Germinal center (tissue), 1 donor: ENCODE data around the gene MAZ.
A peak's percentile ranks its signal among the peaks of the same experiment; 100 is the strongest.
"Not testable (repeated sequence)": the region's sequence is repeated elsewhere in the genome, so short reads cannot be mapped to it uniquely, and the experiment has no call there.

Source experiments
- DNase-seq: peaks from one replicate; pipeline ENCODE4 v3.0.0; 2012; ENCODE audit warnings: mixed read lengths, low spot score

MAZ gene

GRCh38 chr16:29825145-29826044 lies 19.1 kb downstream of the MAZ start:
- DNase-seq, result no peak

DNA sequence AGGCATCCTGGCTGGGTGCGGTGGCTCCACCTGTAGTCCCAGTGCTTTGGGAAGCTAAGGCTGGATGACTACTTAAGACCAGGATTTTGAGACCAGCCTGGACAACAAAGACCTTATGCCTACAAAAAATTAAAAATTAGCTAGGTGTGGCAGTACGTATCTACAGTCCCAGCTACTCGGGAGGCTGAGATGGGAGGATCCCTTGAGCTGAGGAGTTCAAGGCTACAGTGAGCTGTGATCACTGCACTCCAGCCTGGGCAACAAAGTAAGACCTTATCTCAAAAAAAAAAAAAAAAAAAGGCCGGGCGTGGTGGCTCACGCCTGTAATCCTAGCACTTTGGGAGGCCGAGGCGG lies 20.0 kb downstream of the MAZ start:
- DNase-seq, result no peak

GRCh38 chr16:29830774-29831173 lies 24.4 kb downstream of the MAZ start:
- no peak for DNase-seq

GRCh38 chr16:29831490-29831889 lies 25.2 kb downstream of the MAZ start:
- DNase-seq, result no peak

- not testable (repeated sequence) for DNase-seq
Measured at GRCh38 chr16:29833219-29833618, 26.9 kb downstream of the MAZ start.

GRCh38 chr16:29834079-29834478 lies 27.8 kb downstream of the MAZ start:
- no peak for DNase-seq

- no peak for DNase-seq
Measured at GRCh38 chr16:29835926-29836325, 29.6 kb downstream of the MAZ start.

DNA sequence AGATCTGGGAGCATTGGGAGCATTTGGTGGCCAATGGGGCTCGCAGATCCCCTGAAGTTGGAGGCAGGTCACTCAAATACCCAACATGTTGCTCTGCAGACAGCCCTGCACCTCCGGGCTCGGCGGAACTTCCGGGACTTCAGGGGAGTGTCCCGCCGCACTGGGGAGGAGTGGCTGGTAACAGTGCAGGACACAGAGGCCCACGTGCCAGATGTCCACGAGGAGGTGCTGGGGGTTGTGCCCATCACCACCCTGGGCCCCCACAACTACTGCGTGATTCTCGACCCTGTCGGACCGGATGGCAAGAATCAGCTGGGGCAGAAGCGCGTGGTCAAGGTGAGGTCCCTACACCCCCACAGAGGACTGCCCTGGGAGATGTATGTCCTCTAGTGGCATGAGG lies 30.3 kb downstream of the MAZ start:
- no peak for DNase-seq

DNA sequence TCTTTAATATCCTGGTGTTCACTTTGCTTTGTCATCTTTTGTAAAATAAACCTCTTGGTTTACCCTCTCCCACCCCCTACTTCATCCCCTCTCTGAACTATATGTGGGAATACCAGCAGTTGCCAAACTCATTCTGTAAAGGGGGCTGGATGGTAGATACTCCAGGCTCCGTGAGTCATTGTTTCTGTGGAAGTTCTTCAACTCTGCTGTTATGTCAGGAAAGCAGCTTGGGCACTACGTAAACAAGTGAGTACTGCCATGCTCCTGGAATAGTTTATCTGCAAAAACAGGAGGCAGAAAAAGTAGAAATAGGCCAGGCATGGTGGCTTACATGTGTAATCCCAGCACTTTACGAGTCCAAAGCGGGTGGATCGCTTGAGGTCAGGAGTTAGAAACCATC lies 31.5 kb downstream of the MAZ start:
- DNase-seq, result no peak

DNA sequence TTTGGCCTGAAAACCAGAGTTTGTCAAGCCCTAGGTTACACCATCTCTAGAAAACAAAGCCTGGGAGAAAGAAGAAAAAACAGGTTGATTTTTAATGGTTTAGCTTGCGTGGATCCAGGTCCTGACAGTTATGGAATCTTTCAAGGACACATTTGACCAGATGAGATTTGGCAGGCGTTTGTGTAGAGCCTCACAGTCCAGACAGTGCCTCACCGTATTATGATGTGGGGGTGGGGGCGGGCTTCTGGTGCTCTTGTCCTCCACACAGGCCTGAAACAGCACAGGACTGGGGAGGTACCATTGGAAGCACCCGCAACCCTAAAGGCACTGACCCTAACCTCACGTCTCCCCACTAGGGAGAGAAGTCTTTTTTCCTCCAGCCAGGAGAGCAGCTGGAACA lies 33.5 kb downstream of the MAZ start:
- DNase-seq, result no peak

GRCh38 chr16:29840240-29840639 lies 33.9 kb downstream of the MAZ start:
- no peak for DNase-seq

DNA sequence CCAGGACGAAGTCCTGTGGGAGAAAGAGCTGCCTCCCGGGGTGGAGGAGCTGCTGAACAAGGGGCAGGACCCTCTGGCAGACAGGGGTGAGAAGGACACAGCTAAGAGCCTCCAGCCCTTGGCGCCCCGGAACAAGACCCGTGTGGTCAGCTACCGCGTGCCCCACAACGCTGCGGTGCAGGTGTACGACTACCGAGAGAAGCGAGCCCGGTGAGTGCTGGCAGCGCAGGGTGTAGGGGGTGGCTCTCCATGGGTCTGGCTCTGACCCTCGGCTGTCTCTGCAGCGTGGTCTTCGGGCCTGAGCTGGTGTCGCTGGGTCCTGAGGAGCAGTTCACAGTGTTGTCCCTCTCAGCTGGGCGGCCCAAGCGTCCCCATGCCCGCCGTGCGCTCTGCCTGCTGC lies 35.3 kb downstream of the MAZ start:
- DNase-seq, result no peak

DNA sequence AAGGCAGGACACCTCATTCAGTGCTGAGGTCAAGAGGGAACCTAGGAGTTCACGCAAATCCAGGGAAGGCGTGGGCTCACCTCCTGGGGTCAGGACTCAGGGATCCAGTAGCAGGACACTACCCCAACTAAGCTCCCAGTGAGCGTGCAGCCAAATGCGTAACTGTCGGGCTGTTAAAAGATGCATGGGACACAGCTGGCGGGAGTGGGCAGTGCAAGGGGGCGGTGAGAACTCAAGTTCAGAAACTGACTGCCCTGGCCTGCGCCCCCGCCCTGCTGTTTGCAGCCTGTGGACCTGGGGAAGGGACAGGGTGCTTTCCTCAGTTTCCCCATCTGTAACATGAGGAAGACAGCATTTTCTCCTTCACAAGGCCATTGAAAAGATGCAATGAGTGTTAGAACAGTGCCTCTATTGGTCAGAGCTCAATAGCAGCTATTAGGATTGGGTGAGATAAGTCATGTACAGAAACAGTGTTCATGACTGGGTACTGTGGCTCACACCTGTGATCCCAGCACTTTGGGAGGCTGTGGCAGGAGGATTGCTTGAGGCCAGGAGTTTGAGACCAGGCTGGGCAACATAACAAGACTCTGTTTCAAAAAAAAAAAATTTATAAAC lies 36.5 kb downstream of the MAZ start:
- no peak for DNase-seq

- DNase-seq, result no peak
Measured at GRCh38 chr16:29843931-29844330, 37.6 kb downstream of the MAZ start.

- DNase-seq, result no peak
Measured at GRCh38 chr16:29844575-29845331, 38.4 kb downstream of the MAZ start.

DNA sequence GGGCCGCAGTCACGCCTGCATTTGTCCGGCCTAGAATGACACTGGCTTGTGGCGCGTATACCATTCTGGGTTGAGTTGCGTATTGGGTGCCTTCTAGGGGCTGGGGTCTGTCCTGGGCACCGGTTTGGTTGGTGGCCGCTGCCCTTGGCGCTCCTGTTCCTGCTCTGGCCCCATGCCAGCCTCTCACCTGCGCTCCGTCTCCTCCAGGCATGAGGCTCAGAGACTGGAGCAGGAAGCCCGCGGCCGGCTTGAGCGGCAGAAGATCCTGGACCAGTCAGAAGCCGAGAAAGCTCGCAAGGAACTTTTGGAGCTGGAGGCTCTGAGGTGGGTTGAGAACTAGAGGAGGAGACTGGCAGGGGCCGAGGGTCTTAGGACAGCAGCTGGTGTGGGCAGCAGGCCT lies 39.3 kb downstream of the MAZ start:
- no peak for DNase-seq

DNA sequence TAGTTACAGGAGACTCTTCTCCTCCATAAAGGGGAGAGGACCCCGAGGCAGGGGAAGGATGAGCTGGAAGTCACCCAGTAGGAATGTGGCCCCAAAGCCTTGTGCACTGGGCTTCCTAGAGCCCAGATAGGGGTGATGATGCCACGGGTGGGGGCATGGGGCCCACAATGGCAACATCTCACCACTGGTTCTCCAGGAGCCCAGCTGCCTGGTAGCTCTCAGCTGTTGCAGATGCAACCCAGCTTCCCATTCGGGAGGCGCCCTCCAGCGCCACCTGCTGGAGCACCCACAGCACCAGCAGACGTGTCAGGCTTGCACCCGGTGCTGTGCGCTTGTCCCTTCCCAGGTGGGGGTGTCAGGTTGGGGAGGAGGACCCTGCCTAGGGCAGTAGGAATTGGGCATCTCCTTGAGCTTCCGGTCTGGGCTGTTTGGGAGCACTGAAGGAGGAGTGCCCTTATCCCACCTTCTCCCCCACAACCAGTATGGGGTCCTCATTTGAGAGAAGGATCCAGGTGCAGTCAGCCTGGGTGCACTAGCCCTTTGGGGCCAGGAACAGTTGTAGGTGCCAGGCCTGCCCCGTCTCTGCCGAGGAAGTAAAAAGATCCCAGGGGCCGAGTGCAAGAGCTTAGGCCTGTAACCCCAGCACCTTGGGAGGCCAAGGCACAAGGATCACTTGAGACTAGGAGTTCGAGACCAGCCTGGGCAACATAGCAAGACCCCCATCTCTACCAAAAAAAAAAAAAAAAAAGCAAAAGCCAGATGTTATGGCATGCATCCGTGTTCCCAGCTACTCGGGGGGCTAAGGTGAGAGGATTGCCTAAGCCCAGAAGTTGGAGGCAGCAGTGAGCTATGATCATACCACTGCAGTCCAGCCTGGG lies 42.3 kb downstream of the MAZ start:
- DNase-seq, result peak; percentile 81

DNA sequence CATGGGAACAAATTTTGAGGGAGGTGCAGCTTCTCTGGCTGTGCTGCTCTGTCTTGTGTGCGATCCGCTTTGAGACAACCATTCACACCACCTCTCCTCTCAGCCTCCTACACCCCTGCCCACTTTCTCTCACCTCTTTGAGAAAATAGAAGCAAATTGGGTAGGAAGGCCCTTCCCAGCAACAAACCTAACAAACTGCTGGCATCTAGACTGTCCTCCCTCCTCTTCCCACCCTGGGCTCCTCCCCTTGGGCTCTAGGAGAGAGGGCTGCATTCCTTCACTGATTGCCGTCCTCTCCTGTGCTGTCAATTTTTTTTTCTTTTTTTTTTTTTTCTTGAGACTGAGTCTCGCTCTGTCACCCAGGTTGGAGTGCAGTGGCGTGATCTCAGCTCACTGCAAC lies 43.2 kb downstream of the MAZ start:
- DNase-seq, result no peak

DNA sequence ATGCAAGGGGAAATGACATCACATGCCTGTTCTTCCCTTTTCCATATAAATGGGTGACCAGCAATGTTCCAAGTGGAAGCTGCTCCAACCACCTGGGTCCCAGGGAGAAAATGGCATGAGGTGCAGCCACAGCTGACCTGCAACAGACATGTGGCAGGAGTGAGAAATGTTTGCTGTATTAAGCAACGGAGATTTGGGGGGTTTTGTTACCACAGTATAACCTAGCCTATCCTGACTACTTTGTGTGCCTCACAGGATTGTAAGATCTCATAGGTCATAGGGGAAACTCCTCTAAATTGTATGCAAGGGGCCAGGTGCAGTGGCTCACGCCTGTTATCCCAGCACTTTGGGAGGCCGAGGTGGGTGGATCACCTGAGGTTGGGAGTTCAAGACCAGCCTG lies 44.7 kb downstream of the MAZ start:
- DNase-seq, result no peak

DNA sequence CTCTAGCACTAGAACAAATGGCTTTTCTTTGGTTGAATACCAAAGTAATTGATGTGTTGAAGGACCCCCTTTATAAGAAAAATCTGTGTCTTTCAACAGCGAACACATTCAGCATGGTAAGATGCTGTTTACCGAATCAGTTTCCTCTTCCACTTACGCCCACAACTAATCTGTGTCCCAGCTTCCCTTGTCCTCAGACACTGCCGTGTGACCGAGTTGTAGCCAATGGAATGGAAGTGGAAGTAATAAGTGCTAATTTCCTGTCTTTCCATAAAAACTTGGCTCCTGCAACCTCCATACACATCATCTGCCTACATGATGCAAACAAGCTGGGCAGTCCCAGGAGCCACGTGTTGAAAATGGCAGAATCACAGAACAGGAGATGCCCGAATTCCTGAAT lies 46.3 kb downstream of the MAZ start:
- DNase-seq, result no peak

GRCh38 chr16:29854520-29855100 lies 48.3 kb downstream of the MAZ start:
- no peak for DNase-seq
